Keratinocyte (primary cell): ENCODE results near the gene TNFRSF19.

Source experiments
- EZH2 ChIP-seq: IDR thresholded peaks from one replicate; pipeline ENCODE4 v1.6.1; 2012; ENCODE audit warnings: inconsistent platforms, mild to moderate bottlenecking, low read length, moderate library complexity
- TF ChIP-seq, protein P1 (sequence below), 3 experiments: IDR thresholded peaks in 1 of 3; conservative IDR thresholded peaks in 1 of 3; optimal IDR thresholded peaks in 1 of 3; 2 replicates in 2 of 3; 3 replicates in 1 of 3; pipeline versions ENCODE3 to v1.5.1; 2011; ENCODE audit warnings: low read length in 3 of 3, mild to moderate bottlenecking in 3 of 3, moderate library complexity in 2 of 3, control low read depth in 1 of 3, inconsistent platforms in 1 of 3; ENCODE audit not compliant: insufficient read depth in 2 of 3; ENCODE audit errors: extremely low read depth in 1 of 3

DNA sequence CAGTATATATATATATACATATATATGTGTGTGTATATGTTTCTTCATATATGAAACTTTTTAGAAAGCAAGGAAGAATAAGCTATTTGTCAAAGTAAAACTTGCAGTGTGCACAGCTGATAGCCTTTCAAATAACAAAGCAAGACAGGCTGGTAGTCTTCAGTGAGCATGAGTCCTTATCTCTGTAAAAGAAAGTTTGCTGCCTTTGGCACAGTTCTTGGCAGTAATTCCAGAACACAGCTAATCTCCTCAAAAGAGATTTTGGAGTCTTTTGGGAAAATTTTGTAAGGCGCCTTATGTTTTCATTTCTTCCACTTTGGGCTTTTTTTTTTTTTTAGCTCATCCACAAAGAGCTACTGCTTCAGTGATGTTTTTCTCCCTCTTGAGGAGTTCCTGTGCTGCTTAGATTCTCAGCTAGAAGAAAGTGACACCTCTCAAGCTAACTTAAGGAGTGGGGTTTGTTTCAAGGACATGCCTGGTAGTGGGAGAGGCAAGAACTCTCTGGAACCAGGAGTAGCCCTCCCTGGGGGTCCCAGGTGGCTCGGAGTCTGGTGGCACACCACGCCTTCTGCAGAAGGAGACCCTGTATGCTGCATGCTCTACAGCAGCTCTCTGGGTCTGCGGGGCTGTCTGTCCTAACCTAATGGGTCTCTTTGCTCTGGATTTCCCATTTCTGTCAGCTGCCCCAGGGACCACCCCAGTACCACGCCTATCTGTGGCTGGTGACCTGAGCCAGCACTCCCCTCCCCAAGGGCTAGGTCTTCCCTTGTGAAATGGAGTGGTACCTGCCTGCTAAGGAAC, 58.8 kb downstream of the TNFRSF19 start:
- TF ChIP-seq, protein P1, sequence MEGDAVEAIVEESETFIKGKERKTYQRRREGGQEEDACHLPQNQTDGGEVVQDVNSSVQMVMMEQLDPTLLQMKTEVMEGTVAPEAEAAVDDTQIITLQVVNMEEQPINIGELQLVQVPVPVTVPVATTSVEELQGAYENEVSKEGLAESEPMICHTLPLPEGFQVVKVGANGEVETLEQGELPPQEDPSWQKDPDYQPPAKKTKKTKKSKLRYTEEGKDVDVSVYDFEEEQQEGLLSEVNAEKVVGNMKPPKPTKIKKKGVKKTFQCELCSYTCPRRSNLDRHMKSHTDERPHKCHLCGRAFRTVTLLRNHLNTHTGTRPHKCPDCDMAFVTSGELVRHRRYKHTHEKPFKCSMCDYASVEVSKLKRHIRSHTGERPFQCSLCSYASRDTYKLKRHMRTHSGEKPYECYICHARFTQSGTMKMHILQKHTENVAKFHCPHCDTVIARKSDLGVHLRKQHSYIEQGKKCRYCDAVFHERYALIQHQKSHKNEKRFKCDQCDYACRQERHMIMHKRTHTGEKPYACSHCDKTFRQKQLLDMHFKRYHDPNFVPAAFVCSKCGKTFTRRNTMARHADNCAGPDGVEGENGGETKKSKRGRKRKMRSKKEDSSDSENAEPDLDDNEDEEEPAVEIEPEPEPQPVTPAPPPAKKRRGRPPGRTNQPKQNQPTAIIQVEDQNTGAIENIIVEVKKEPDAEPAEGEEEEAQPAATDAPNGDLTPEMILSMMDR (optimal IDR thresholded peaks at IDR 0.05 in 1 of 3, IDR thresholded peaks at IDR 0.05 in 1 of 3, conservative IDR thresholded peaks at IDR 0.05 in 1 of 3; ENCODE audit: extremely low read depth in 1 of 3, insufficient read depth in 2 of 3, low read length in 3 of 3), result no peak
- no peak for TF ChIP-seq EZH2
